Stomach (tissue), 4 donors: ENCODE results near the gene TMEM106C.

Experiments
- CTCF ChIP-seq, 7 experiments: fragments of 450-650 bp in 4 of 7; fragments of 200-600 bp in 3 of 7; sonication (generic) in 3 of 7; IDR thresholded peaks; one replicate each; pipeline ENCODE4 v1.5.1; 2016 to 2019; ENCODE audit warnings: antibody characterized with exemption in 7 of 7, control low read depth in 2 of 7, mild to moderate bottlenecking in 1 of 7
- POLR2A ChIP-seq, 4 donors: fragments of 450-650 bp; IDR thresholded peaks; one replicate each; pipeline ENCODE4 v1.6.1; 2016; ENCODE audit warnings: antibody characterized with exemption in 4 of 4, control low read depth in 2 of 4, mild to moderate bottlenecking in 1 of 4, moderate library complexity in 1 of 4
- POLR2AphosphoS5 ChIP-seq, 3 donors: sonication (generic); formaldehyde crosslinking; IDR thresholded peaks; one replicate each; pipeline ENCODE4 v1.6.1; 2016; ENCODE audit warnings: antibody characterized with exemption in 3 of 3

- TF ChIP-seq CTCF (IDR thresholded peaks at IDR 0.05) = no peak
- no peak for TF ChIP-seq POLR2AphosphoS5 (IDR thresholded peaks at IDR 0.05)
- no peak for TF ChIP-seq POLR2A (IDR thresholded peaks at IDR 0.05)
These were observed 2.2 kb downstream of the TMEM106C start for GRCh38 chr12:47965581-47965980.
